H1 (cell line): ENCODE measurements around the gene MAPKAP1.

Experiments
- CTCF ChIP-seq, 3 experiments: IDR thresholded peaks; 1 replicate in 2 of 3; 2 replicates in 1 of 3; pipeline versions ENCODE4 v1.5.1 to v1.6.1; 2011; ENCODE audit warnings: low read length in 3 of 3, mild to moderate bottlenecking in 3 of 3, inconsistent platforms in 2 of 3, low read depth in 1 of 3, moderate library complexity in 1 of 3; ENCODE audit not compliant: insufficient read depth in 1 of 3; ENCODE audit errors: control extremely low read depth in 1 of 3
- EZH2 ChIP-seq: fragments of 200-600 bp; sonication (generic); IDR thresholded peaks from 2 replicates; pipeline ENCODE4 v1.7.1; 2012; ENCODE audit warnings: low read depth, mild to moderate bottlenecking, moderate library complexity, low read length, inconsistent platforms; ENCODE audit not compliant: severe bottlenecking
- HDAC6 ChIP-seq: IDR thresholded peaks from one replicate; pipeline ENCODE4 v1.7.1; 2012; ENCODE audit warnings: low read depth, mild to moderate bottlenecking, inconsistent platforms, low read length, moderate library complexity
- MAFK ChIP-seq: IDR thresholded peaks from 2 replicates; pipeline ENCODE4 v1.6.1; 2012; ENCODE audit warnings: low read depth, mild to moderate bottlenecking, improper control_type of control experiment, low read length
- POLR2A ChIP-seq, 2 experiments: IDR thresholded peaks; 1 replicate in 1 of 2; 2 replicates in 1 of 2; pipeline ENCODE4 v1.6.1; 2011; ENCODE audit warnings: low read depth in 2 of 2, low read length in 2 of 2, mild to moderate bottlenecking in 2 of 2; ENCODE audit errors: control extremely low read depth in 1 of 2
- RAD21 ChIP-seq, 2 experiments: IDR thresholded peaks in 1 of 2; conservative IDR thresholded peaks in 1 of 2; 2 replicates each; pipeline ENCODE4 v1.6.1; 2011; ENCODE audit warnings: low read depth in 2 of 2, low read length in 2 of 2, improper control_type of control experiment in 1 of 2, inconsistent platforms in 1 of 2, mild to moderate bottlenecking in 1 of 2, moderate library complexity in 1 of 2
- RFX5 ChIP-seq: IDR thresholded peaks from 2 replicates; pipeline ENCODE4 v1.6.1; 2011; ENCODE audit warnings: low read depth, low read length, improper control_type of control experiment, borderline replicate concordance

- TF ChIP-seq CTCF (IDR thresholded peaks at IDR 0.05; ENCODE audit: control extremely low read depth in 1 of 3, insufficient read depth in 1 of 3, low read depth in 1 of 3, low read length in 3 of 3) (no peak), HDAC6 (no peak), RFX5 (no peak), POLR2A (IDR thresholded peaks at IDR 0.05; ENCODE audit: control extremely low read depth in 1 of 2, low read depth in 2 of 2, low read length in 2 of 2) (no peak), MAFK (no peak), EZH2 (no peak), RAD21 (IDR thresholded peaks at IDR 0.05 in 1 of 2, conservative IDR thresholded peaks at IDR 0.05 in 1 of 2; ENCODE audit: low read depth in 2 of 2, low read length in 2 of 2) (no peak)
Measured at GRCh38 chr9:125681657-125682056, 25.4 kb downstream of the MAPKAP1 start.
